ENCODE data around the gene BCL2L11. TPM values are rescaled to one million over a fixed set of nuclear protein-coding genes. Genes with fewer than 3 reads are reported as not detected.

The BCL2L11 gene
- total and polyA plus RNA-seq, 10 of the 15 experiments (the other 5 are each of a cell fraction or from before 2014, with no cell fraction given): 0.29 to 10.1 (median 1.1) TPM

DNA sequence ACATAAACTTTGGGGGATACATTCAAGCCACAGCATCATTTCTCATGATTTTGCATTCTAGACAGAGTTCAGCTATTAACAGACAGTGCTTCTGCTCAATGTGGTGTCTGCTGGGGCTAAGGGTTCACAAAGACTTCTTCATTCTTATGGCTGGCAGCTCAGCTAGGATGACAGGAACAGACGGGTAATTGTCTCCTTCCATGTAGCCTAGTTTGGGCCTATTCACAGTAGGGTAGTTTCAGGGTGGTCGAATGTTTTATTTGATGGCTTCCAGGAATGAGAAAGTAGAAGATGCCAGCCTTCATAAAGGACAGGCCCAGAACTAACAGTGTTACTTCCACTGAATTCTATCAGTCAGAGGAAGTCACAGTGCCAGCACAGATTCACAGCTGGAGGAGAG is 26.0 kb upstream of the BCL2L11 start:
- Histone ChIP-seq H2AFZ (ENCODE audit: control insufficient read depth, low read depth, low read length) (no peak overlapping the region), H3K27ac (ENCODE audit: control insufficient read depth, insufficient read depth) (no peak overlapping the region), H3K4me2 (ENCODE audit: control insufficient read depth, insufficient read depth) (no peak overlapping the region), H4K20me1 (ENCODE audit: control insufficient read depth, insufficient read depth) (no peaks in the 10 kb centered on the region), H3K4me1 (ENCODE audit: control insufficient read depth, insufficient read depth, low read length) (no peaks in the 10 kb centered on the region), H3K36me3 (ENCODE audit: control insufficient read depth in 2 of 2, insufficient read depth in 2 of 2, low read length in 1 of 2) (no peaks in the 10 kb centered on the region), H3K4me3 (no peak overlapping the region), H3K27me3 (replicated peaks in 1 of 2; ENCODE audit: control insufficient read depth in 2 of 2, insufficient read depth in 2 of 2, low read length in 1 of 2) (peaks cover 3% of the 10 kb centered on the region in 2 experiments; a peak in 2 of 4 replicates), H3K9ac (ENCODE audit: control insufficient read depth, insufficient read depth, low read length) (no peak overlapping the region), H3K9me3 (replicated peaks; ENCODE audit: control insufficient read depth, insufficient read depth, low read length) (no peaks in the 10 kb centered on the region), H3K79me2 (ENCODE audit: control insufficient read depth, insufficient read depth, low read length) (no peaks in the 10 kb centered on the region)
- intact Hi-C loops (cut with micrococcal nuclease; ENCODE audit: unreplicated experiment) (no loop called here), in situ Hi-C loops (cut with MboI) (no loop called here)
- ChIA-PET CTCF (interaction anchor here (0.6 kb wide), 1 partner anchor 39 kb away, joined by 3 read pairs; no protein-coding TSS in a partner anchor), POLR2A (no interaction called here), RAD21 (ENCODE audit: unreplicated experiment) (interaction anchor here (1.1 kb wide), 1 partner anchor 29 kb away, joined by 3 read pairs; no protein-coding TSS in a partner anchor), SMC1A (ENCODE audit: uncharacterized antibody, unreplicated experiment) (interaction anchor here (1.2 kb wide), 1 partner anchor 10 kb away, joined by 4 read pairs; no protein-coding TSS in a partner anchor)
- FAIRE-seq (no peak), ATAC-seq (no peak), DNase-seq (ENCODE audit: low read depth, low spot score) (no peak)
- no TSS peak for BruUV-seq (replicated peaks)
- no peak for TF ChIP-seq BHLHE40 (IDR thresholded peaks at IDR 0.05; ENCODE audit: borderline replicate concordance in 1 of 2, low read depth in 2 of 2, low read length in 1 of 2)
- no peak for TF ChIP-seq CBFB (IDR thresholded peaks at IDR 0.05; ENCODE audit: low read depth)
- TF ChIP-seq DPF2 (IDR thresholded peaks at IDR 0.05): no peak
- no peak for TF ChIP-seq SRF (IDR thresholded peaks at IDR 0.05; ENCODE audit: low read depth in 2 of 2, low read length in 2 of 2)
- no peak for TF ChIP-seq SUZ12 (IDR thresholded peaks at IDR 0.05; ENCODE audit: unreplicated experiment)
- no peak for TF ChIP-seq MEF2A (IDR thresholded peaks at IDR 0.05; ENCODE audit: insufficient read depth, low read depth, low read length)
- 64% methylated on average over 2 of the region's 2 CpGs for WGBS (ENCODE audit: insufficient coverage, insufficient replicate concordance, low lambda C conversion rate, missing lambda C conversion rate)

DNA sequence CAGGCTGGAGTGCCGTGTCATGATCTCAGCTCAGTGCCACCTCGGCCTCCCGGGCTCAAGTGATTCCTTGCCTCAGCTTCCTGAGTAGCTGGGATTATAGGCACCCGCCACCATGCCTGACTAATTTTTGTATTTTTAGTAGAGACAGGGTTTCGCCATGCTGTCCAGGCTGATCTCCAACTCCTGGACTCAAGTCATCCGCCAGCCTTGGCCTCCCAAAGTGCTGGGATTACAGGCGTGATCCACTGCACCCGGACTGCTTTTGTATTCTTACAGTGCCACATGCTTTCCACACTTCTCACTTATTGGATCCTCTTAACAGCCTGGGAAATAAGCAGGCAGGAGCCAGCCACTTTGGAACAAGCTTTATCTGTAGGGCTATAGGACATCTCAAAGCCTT is 25.3 kb upstream of the BCL2L11 start:
- no TSS peak for BruUV-seq (replicated peaks)
- ChIA-PET CTCF (interaction anchor here (0.6 kb wide), 1 partner anchor 1373 kb away, joined by 3 read pairs; no protein-coding TSS in a partner anchor), POLR2A (interaction anchor here (0.7 kb wide), 1 partner anchor 17 kb away, joined by 6 read pairs; no protein-coding TSS in a partner anchor), RAD21 (ENCODE audit: unreplicated experiment) (no interaction called here), SMC1A (ENCODE audit: uncharacterized antibody, unreplicated experiment) (interaction anchor here (1.2 kb wide), 1 partner anchor 9 kb away, joined by 4 read pairs; no protein-coding TSS in a partner anchor)
- 52% methylated on average over 5 of the region's 8 CpGs for WGBS (ENCODE audit: insufficient coverage, insufficient replicate concordance, low lambda C conversion rate, missing lambda C conversion rate)
- no peaks in the 10 kb centered on the region for H3K9me3 ChIP-seq (replicated peaks; ENCODE audit: control insufficient read depth, insufficient read depth, low read length)
- H3K4me2 ChIP-seq (ENCODE audit: control insufficient read depth, insufficient read depth): no peak overlapping the region
- no peak overlapping the region for H3K4me3 ChIP-seq
- no peak overlapping the region for H2AFZ ChIP-seq (ENCODE audit: control insufficient read depth, low read depth, low read length)
- intact Hi-C loops (cut with micrococcal nuclease; ENCODE audit: unreplicated experiment) (no loop called here), in situ Hi-C loops (cut with MboI) (no loop called here)
- no peaks in the 10 kb centered on the region for H4K20me1 ChIP-seq (ENCODE audit: control insufficient read depth, insufficient read depth)
- H3K27me3 ChIP-seq (replicated peaks in 1 of 2; ENCODE audit: control insufficient read depth in 2 of 2, insufficient read depth in 2 of 2, low read length in 1 of 2): peaks cover 2 to 3% of the 10 kb centered on the region in 2 experiments; a peak in 2 of 4 replicates
- H3K36me3 ChIP-seq (ENCODE audit: control insufficient read depth in 2 of 2, insufficient read depth in 2 of 2, low read length in 1 of 2): no peaks in the 10 kb centered on the region
- DNase-seq (ENCODE audit: low read depth, low spot score): no peak
- no peak for ATAC-seq
- H3K4me1 ChIP-seq (ENCODE audit: control insufficient read depth, insufficient read depth, low read length): peaks cover 5% of the 10 kb centered on the region
- no peaks in the 10 kb centered on the region for H3K79me2 ChIP-seq (ENCODE audit: control insufficient read depth, insufficient read depth, low read length)
- no peak overlapping the region for H3K9ac ChIP-seq (ENCODE audit: control insufficient read depth, insufficient read depth, low read length)
- no peak for FAIRE-seq
- H3K27ac ChIP-seq (ENCODE audit: control insufficient read depth, insufficient read depth): no peak overlapping the region
- no peak for TF ChIP-seq RUNX3 (IDR thresholded peaks at IDR 0.05; ENCODE audit: low read length)
- no peak for TF ChIP-seq TCF12 (IDR thresholded peaks at IDR 0.05; ENCODE audit: low read depth, low read length)
- TF ChIP-seq SIN3A (IDR thresholded peaks at IDR 0.05; ENCODE audit: low read depth, low read length): no peak
- TF ChIP-seq JUND (IDR thresholded peaks at IDR 0.05; ENCODE audit: low read depth, low read length): no peak
- no peak for TF ChIP-seq RCOR1 (conservative IDR thresholded peaks at IDR 0.05; ENCODE audit: low read depth, low read length)
- TF ChIP-seq, protein P1, sequence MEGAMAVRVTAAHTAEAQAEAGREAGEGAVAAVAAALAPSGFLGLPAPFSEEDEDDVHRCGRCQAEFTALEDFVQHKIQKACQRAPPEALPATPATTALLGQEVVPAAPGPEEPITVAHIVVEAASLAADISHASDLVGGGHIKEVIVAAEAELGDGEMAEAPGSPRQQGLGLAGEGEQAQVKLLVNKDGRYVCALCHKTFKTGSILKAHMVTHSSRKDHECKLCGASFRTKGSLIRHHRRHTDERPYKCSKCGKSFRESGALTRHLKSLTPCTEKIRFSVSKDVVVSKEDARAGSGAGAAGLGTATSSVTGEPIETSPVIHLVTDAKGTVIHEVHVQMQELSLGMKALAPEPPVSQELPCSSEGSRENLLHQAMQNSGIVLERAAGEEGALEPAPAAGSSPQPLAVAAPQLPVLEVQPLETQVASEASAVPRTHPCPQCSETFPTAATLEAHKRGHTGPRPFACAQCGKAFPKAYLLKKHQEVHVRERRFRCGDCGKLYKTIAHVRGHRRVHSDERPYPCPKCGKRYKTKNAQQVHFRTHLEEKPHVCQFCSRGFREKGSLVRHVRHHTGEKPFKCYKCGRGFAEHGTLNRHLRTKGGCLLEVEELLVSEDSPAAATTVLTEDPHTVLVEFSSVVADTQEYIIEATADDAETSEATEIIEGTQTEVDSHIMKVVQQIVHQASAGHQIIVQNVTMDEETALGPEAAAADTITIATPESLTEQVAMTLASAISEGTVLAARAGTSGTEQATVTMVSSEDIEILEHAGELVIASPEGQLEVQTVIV (IDR thresholded peaks at IDR 0.05; ENCODE audit: borderline replicate concordance, partially characterized antibody): no peak
- TF ChIP-seq NR2F1 (conservative IDR thresholded peaks at IDR 0.05): no peak
- no peak for TF ChIP-seq CEBPB (IDR thresholded peaks at IDR 0.05; ENCODE audit: borderline replicate concordance in 1 of 2, low read depth in 2 of 2, low read length in 2 of 2)
- no peak for TF ChIP-seq YBX1 (IDR thresholded peaks at IDR 0.05)

Data from GM12878 (cell line).